GM19463 (cell line): ENCODE data around the gene BOLA3.
A peak's percentile ranks its signal among the peaks of the same experiment; 100 is the strongest.
"Not testable (repeated sequence)": the region's sequence is repeated elsewhere in the genome, so short reads cannot be mapped to it uniquely, and the experiment has no call there.

Source experiments
- ATAC-seq: cut with Tn5 transposase; IDR thresholded peaks from one replicate; pipeline ENCODE4 v1.9.1; 2021; ENCODE audit warnings: mild to moderate bottlenecking, moderate library complexity; ENCODE audit not compliant: unreplicated experiment

The BOLA3 gene

GRCh38 chr2:74149570-74150319 is 2.0 kb upstream of the BOLA3 start:
- ATAC-seq, result no peak

- ATAC-seq, result no peak
Observed at GRCh38 chr2:74149247-74149525, 1.5 kb upstream of the BOLA3 start.

GRCh38 chr2:74148457-74149246 is 940 bp upstream of the BOLA3 start:
- no peak for ATAC-seq

- ATAC-seq, result peak; percentile 29
Observed at GRCh38 chr2:74146929-74147726, 584 bp downstream of the BOLA3 start.

GRCh38 chr2:74142340-74142739 is 5.4 kb downstream of the BOLA3 start:
- ATAC-seq, result no peak

- no peak for ATAC-seq
Observed at GRCh38 chr2:74138600-74139323, 8.9 kb downstream of the BOLA3 start.

- no peak for ATAC-seq
Observed at GRCh38 chr2:74137651-74138599, 9.8 kb downstream of the BOLA3 start.

GRCh38 chr2:74131901-74132300 is 15.8 kb downstream of the BOLA3 start:
- no peak for ATAC-seq

GRCh38 chr2:74130211-74130995 is 17.3 kb downstream of the BOLA3 start:
- no peak for ATAC-seq

- ATAC-seq, result no peak
Observed at GRCh38 chr2:74128206-74128605, 19.5 kb downstream of the BOLA3 start.

- not testable (repeated sequence) for ATAC-seq
Observed at GRCh38 chr2:74123955-74124354, 23.8 kb downstream of the BOLA3 start.

GRCh38 chr2:74121846-74122245 is 25.9 kb downstream of the BOLA3 start:
- ATAC-seq, result not testable (repeated sequence)

- ATAC-seq, result peak; percentile 97
Observed at GRCh38 chr2:74119912-74120825, 27.5 kb downstream of the BOLA3 start.

- ATAC-seq, result no peak
Observed at GRCh38 chr2:74119339-74119738, 28.4 kb downstream of the BOLA3 start.

- ATAC-seq, result no peak
Observed at GRCh38 chr2:74111380-74111779, 36.3 kb downstream of the BOLA3 start.

GRCh38 chr2:74110537-74110936 is 37.2 kb downstream of the BOLA3 start:
- no peak for ATAC-seq

- ATAC-seq, result no peak
Observed at GRCh38 chr2:74109551-74109950, 38.2 kb downstream of the BOLA3 start.

- ATAC-seq, result no peak
Observed at GRCh38 chr2:74107071-74107470, 40.6 kb downstream of the BOLA3 start.
